ENCODE results near the gene VAC14.
A peak's percentile ranks its signal among the peaks of the same experiment; 100 is the strongest.

The VAC14 gene

DNA sequence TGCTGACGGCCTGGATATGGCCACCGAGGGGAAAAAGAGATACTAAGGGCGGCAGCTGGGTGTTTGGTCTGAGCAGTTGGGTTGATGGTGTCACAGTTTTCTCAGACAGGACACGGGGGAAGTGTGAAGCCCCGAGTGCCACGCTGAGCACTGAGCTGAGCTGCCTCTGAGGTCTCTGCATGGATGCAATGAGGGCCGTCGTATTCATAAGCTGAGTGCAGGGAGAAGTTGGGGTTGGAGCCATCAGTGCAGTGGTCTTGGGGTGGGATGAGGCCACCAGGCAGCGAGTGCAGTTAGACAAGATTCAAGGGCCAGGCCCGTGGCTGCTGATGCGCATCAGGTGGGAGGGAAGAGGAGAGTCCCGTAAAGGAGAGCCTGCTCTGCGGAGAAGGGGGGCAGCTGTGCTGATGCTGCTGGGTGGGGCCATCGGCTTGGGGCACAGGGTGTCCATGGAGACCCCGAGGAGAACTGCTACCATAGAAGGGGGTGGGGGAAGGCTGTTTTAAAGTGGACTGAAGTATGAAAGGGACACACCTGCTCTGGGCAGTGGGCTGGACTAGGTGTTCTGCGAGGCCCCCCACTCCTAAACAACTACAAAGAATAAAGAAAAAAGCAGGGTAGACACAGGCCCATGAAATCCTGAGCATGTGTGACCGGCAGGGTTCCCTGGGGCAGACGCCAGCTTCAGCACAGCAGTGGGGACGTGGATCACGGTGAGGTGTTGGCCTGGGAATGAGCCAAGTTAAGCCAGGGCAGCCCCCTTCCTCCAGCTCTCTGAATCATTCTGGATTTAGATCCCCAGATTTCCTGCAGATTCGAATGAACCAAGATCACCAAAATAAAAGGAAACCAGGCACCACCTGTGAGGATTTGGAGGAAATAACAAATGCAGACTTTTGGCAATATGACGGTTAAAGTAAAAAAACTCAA, 134.9 kb downstream of the VAC14 start:
- peaks cover 88% of the 10 kb centered on the region for H3K36me3 ChIP-seq (ENCODE audit: insufficient read depth, insufficient read length, low read length)
- TF ChIP-seq SUZ12 (IDR thresholded peaks at IDR 0.05; ENCODE audit: extremely low read depth, insufficient read depth, insufficient read length) (no peak), YY1 (IDR thresholded peaks at IDR 0.05; ENCODE audit: insufficient read depth, insufficient read length) (no peak), ZNF274 (IDR thresholded peaks at IDR 0.05; ENCODE audit: low read depth, low read length) (no peak)

DNA sequence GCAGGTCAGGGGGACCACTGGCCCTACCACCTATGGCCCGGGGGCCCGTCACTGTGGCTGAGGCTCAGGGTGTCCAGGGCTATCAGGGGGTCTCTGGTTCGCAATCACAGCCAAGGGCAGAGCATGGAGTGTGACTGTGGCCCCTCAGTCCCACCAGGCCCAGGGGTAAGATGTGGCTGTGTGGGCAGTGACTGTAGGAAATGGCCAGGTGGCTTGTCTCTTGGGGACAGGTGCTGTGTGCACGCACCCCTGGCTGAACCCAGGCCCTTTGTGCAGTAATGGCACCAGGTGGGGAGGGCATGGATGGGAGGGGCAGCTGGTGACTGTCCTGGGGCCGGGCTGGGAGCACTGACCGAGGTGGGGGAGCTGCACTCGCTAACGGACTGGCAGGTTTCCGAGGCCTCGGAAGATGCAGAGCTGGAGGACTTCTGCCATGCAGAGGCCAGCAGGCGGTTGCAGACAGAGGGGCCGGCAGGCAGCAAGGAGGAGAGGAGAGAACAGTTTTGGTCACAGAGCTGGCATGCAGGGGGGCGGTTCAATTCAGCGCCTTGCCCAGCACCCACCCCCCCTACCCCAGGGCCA, 135.8 kb downstream of the VAC14 start:
- Histone ChIP-seq H3K36me3 (ENCODE audit: insufficient read depth, insufficient read length, low read length) (peaks cover 79% of the 10 kb centered on the region), H3K9me3 (ENCODE audit: insufficient read depth, low read length) (peaks cover 17% of the 10 kb centered on the region), H3K27me3 (ENCODE audit: insufficient read depth, insufficient read length) (no peaks in the 10 kb centered on the region), H3K4me3 (ENCODE audit: insufficient read length, low read depth) (no peak overlapping the region), H3K4me1 (ENCODE audit: insufficient read depth, insufficient read length) (peaks cover 17% of the 10 kb centered on the region), H3K9ac (ENCODE audit: insufficient read length, low read depth) (no peak overlapping the region)
- TF ChIP-seq SUZ12 (IDR thresholded peaks at IDR 0.05; ENCODE audit: extremely low read depth, insufficient read depth, insufficient read length) (no peak), ZNF274 (IDR thresholded peaks at IDR 0.05; ENCODE audit: low read depth, low read length) (no peak), YY1 (IDR thresholded peaks at IDR 0.05; ENCODE audit: insufficient read depth, insufficient read length) (no peak)
- no peak for DNase-seq (ENCODE audit: low read depth, low spot score)

More for the DNA sequence above, 134.9 kb downstream of the VAC14 start:
- H3K27me3 ChIP-seq (ENCODE audit: insufficient read depth, insufficient read length) = no peaks in the 10 kb centered on the region
- H3K4me3 ChIP-seq (ENCODE audit: insufficient read length, low read depth) = no peak overlapping the region
- DNase-seq (ENCODE audit: low read depth, low spot score) = no peak
- H3K9me3 ChIP-seq (ENCODE audit: insufficient read depth, low read length) = peaks cover 26% of the 10 kb centered on the region
- H3K4me1 ChIP-seq (ENCODE audit: insufficient read depth, insufficient read length) = peaks cover 17% of the 10 kb centered on the region
- no peak overlapping the region for H3K9ac ChIP-seq (ENCODE audit: insufficient read length, low read depth)

DNA sequence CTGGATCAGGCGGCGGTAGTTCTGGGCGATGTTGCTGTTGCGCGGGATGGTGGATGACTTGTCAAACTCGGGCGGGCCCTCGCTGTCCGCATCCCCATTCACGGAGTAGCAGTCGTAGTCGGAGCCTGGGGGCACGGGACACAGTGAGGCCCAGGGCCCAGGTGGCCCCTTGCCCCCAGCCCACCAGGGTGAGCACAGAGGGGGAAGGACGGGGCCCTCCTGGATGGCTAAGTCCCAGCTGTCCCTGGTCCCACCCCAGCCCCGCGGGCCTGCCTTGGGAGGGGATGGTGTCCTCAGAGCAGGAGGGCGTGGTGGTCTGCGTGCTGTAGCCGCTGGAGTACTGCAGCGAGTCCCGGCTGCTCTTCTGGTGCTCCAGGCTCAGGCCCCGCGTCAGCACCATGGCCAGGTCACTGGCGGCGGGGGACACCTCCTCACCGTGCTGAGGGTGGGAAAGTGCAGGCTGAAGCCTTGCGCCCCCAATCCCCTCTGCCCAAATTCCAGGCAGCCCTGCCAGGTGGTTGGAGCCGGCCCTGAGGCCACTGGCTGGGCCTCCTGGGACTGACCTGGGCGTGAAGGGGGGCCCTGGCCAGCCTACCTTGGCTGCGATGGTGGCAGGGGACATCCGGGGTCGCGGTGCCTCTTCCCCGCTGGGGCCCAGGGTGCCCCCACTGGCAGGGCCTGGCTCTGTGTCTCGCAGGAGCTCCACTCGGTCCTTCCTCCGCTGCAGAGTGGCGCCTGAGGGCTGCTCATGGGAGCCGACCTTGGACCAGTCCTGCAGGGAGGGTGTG, 136.4 kb downstream of the VAC14 start:
- Histone ChIP-seq H3K4me3 (ENCODE audit: insufficient read length, low read depth) (no peak overlapping the region), H3K27me3 (ENCODE audit: insufficient read depth, insufficient read length) (no peaks in the 10 kb centered on the region), H3K9me3 (ENCODE audit: insufficient read depth, low read length) (peaks cover 11% of the 10 kb centered on the region), H3K36me3 (ENCODE audit: insufficient read depth, insufficient read length, low read length) (peaks cover 72% of the 10 kb centered on the region), H3K4me1 (ENCODE audit: insufficient read depth, insufficient read length) (peaks cover 17% of the 10 kb centered on the region), H3K9ac (ENCODE audit: insufficient read length, low read depth) (no peak overlapping the region)
- no peak for DNase-seq (ENCODE audit: low read depth, low spot score)
- TF ChIP-seq YY1 (IDR thresholded peaks at IDR 0.05; ENCODE audit: insufficient read depth, insufficient read length) (no peak), ZNF274 (IDR thresholded peaks at IDR 0.05; ENCODE audit: low read depth, low read length) (no peak), SUZ12 (IDR thresholded peaks at IDR 0.05; ENCODE audit: extremely low read depth, insufficient read depth, insufficient read length) (no peak)

DNA sequence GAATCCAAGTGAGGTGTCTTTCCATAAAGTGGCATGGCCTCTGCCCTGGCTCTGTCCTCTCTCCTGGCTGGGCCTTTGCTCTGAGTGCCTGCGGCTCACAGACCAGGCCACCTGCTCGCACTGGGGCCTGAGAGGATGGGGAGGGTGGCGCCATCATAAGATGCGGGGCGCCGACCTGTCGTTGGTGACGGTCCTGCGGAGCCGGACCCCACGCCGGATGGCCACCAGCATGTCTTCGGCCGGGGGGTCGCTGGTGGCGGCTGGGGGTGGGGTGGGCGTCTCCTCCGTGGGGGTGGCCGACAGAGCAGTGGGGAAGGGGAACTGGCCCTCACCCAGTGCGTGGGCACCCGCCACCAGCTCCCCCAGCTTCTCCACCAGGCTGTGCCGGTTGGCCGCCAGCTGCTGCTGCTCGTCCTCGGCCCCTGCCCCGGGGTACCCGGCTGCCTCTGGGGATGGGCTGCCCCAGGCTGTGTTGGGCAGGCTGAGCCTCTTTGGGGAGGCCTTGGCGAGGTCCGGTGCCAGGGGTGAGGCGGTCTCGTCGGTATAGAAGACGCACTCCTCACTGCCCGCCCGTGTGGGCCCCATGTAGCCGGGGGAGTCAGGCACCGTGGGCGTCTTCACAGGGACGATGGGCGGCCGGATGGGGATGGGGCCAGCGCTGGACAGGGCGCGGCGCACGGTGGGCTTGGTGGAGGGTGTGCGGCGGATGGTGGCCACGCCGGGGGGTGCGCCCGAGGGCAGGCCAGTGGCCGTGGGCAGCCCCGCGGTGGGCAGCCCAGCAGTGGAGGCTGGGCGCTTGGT, 137.2 kb downstream of the VAC14 start:
- peaks cover 17% of the 10 kb centered on the region for H3K4me1 ChIP-seq (ENCODE audit: insufficient read depth, insufficient read length)
- H3K4me3 ChIP-seq (ENCODE audit: insufficient read length, low read depth) = no peak overlapping the region
- peak overlapping the region; percentile 26 for H3K9ac ChIP-seq (ENCODE audit: insufficient read length, low read depth)
- peaks cover 3% of the 10 kb centered on the region for H3K9me3 ChIP-seq (ENCODE audit: insufficient read depth, low read length)
- TF ChIP-seq ZNF274 (IDR thresholded peaks at IDR 0.05; ENCODE audit: low read depth, low read length) (no peak), SUZ12 (IDR thresholded peaks at IDR 0.05; ENCODE audit: extremely low read depth, insufficient read depth, insufficient read length) (no peak), YY1 (IDR thresholded peaks at IDR 0.05; ENCODE audit: insufficient read depth, insufficient read length) (no peak)
- no peaks in the 10 kb centered on the region for H3K27me3 ChIP-seq (ENCODE audit: insufficient read depth, insufficient read length)
- H3K36me3 ChIP-seq (ENCODE audit: insufficient read depth, insufficient read length, low read length) = peaks cover 65% of the 10 kb centered on the region
- no peak for DNase-seq (ENCODE audit: low read depth, low spot score)

DNA sequence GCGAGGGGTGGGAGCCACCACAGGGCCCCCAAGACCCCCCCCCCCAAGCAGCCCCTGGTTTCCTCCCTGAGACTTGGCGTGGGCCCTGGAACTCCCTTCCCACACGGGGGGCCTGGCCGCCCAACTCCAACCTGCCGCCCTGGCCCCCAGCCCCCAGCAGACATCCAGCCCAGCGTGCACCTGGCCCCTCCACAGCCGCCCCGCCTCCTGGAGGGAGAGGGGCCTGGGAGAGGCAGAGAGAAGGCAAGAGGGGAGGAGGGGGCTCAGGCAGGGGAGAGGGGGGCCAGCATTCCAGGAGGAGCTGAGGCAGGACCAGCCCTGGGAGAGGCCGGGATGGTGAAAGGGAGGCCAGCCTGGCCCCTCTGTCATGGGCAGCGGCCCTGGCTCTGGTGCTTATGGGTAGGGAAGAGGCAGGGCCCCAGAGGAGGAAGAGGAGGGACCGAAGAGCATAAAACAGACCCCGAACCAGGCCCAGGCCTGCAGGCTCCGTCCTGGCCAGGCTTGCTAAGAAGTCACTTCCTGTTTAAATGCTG, 137.9 kb downstream of the VAC14 start:
- Histone ChIP-seq H3K36me3 (ENCODE audit: insufficient read depth, insufficient read length, low read length) (peaks cover 59% of the 10 kb centered on the region), H3K27me3 (ENCODE audit: insufficient read depth, insufficient read length) (no peaks in the 10 kb centered on the region), H3K4me1 (ENCODE audit: insufficient read depth, insufficient read length) (peaks cover 17% of the 10 kb centered on the region), H3K4me3 (ENCODE audit: insufficient read length, low read depth) (no peak overlapping the region), H3K9ac (ENCODE audit: insufficient read length, low read depth) (peak overlapping the region; percentile 26), H3K9me3 (ENCODE audit: insufficient read depth, low read length) (no peaks in the 10 kb centered on the region)
- DNase-seq (ENCODE audit: low read depth, low spot score) = no peak
- TF ChIP-seq YY1 (IDR thresholded peaks at IDR 0.05; ENCODE audit: insufficient read depth, insufficient read length) (no peak), SUZ12 (IDR thresholded peaks at IDR 0.05; ENCODE audit: extremely low read depth, insufficient read depth, insufficient read length) (no peak), ZNF274 (IDR thresholded peaks at IDR 0.05; ENCODE audit: low read depth, low read length) (no peak)

DNA sequence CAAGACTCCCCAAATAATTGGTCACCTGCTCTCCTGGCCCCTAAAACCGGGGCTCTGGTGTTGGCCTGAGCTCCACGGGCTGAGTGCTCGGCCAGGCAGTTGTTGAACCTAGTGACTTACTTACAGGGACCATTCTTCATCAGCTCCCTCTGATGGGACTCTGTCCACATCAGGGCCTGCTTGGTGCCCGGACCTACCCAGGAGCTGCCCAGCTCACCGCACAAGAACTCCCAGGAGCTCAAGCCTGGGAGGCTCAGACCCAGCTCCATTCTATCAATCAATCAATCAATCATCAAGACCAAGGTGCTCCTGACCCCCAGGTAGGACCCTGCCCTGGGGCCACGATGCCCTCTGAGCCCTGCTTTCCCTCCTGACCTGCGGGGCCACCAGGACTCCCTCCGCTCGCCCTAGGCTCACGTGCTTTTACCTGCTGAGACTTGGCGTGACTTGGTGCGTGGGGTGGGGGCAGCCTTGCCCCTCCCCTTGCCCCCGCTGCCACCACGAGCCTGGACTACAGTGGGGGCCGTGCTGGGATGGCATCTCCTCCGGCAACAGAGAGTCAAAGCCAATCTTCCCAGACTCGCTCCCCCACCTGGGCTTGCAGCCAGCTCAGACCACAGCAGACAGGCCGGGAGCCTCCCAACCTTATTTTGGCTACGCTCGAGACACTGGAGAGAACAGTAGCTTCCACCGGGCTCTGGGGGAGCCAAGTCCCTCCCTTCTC, 138.9 kb downstream of the VAC14 start:
- Histone ChIP-seq H3K4me3 (ENCODE audit: insufficient read length, low read depth) (no peak overlapping the region), H3K27me3 (ENCODE audit: insufficient read depth, insufficient read length) (no peaks in the 10 kb centered on the region), H3K9me3 (ENCODE audit: insufficient read depth, low read length) (no peaks in the 10 kb centered on the region), H3K9ac (ENCODE audit: insufficient read length, low read depth) (no peak overlapping the region), H3K36me3 (ENCODE audit: insufficient read depth, insufficient read length, low read length) (peaks cover 54% of the 10 kb centered on the region), H3K4me1 (ENCODE audit: insufficient read depth, insufficient read length) (peaks cover 17% of the 10 kb centered on the region)
- TF ChIP-seq YY1 (IDR thresholded peaks at IDR 0.05; ENCODE audit: insufficient read depth, insufficient read length) (no peak), ZNF274 (IDR thresholded peaks at IDR 0.05; ENCODE audit: low read depth, low read length) (no peak)
- no peak for DNase-seq (ENCODE audit: low read depth, low spot score)
